Measurements from ENCODE around the gene ANTXR2.
"Not testable (repeated sequence)": the region's sequence is repeated elsewhere in the genome, so short reads cannot be mapped to it uniquely, and the experiment has no call there.

ANTXR2 gene

DNA sequence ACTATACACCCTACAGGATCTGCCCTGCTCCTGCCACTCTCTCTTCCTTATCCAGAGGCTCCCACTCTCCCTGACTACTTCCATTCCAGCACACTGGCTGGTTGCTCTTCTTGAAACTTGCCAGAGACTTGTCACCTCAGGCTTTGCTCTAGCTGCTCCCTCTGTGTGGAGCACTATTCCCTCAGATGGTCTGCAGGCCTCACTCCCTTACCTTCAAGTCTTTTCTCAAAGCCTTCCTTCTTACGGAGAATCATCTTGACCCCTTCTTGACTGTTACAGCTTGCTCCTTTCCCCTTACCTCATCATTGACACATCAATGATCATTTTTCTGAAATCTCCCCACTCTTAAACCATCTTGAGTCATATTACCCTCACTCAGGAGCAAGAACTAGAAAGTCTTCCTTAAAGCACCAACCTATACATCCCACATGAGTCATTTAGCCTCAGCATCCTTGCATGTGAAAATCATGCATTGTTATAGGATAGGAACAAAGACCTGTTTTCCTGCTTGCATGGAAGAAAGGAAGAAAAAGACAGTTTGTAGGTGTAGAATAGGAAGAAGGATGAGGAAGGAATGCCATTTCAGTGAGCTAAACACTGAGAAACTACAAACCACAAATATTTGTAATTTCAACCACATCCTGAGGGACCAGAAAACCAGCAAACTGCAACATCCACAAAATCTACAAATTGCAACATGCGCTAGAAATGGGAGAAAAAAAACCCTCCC is 55.7 kb downstream of the ANTXR2 start:
- DNase-seq (ENCODE audit: low spot score): peak; percentile 8

DNA sequence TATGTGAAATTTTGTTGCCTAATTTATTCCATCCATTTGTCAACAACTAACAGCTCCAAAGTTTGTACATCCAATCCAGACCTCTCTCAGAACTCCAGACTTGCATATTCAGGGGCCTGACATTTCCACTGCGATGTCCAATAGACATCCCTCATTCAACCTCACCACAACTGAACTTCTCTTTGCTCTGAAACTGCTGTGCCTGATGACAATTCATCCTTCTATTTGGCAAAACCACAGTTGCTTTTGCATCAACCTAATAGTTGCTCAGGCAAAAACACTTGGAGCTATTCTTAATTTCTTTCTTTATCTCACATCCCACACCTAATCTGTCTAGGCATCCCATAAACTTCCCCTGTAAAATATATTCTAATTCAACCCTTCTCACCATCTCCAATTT is 56.5 kb downstream of the ANTXR2 start:
- DNase-seq (ENCODE audit: low spot score): no peak

DNA sequence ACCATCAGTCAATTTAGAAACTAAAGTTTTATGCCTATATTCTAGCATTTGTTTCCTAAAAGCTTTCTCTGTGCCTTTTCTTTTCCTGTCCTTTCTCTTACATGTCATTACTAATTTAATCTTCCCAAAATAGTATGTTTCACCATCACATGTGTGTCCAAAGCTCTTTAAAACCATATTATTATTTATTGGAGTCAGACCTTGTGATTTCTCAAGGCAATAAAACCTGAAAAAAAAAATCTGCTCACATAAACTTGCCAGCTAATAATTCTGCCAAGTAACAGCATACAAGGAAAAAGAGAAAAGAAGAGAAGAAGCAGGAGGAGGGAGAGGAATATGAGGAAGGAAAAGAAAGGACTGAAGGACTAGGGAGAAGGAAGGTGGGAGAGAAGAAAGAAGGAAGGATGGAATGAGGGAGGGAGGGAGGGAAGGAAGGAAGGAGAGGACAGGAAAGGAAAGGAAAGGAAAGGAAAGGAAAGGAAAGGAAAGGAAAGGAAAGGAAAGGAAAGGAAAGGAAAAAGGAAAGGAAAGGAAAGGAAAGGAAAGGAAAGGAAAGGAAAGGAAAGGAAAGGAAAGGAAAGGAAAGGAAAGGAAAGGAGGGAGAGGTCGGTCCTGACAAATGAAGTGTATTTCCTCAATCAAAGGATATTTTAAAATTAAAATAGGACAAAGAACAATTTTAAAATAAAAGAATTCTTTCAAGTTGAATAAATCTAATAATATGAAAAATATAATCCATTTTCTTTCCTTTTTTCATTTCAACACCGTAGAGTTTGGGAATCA is 57.4 kb downstream of the ANTXR2 start:
- no peak for DNase-seq (ENCODE audit: low spot score)

DNA sequence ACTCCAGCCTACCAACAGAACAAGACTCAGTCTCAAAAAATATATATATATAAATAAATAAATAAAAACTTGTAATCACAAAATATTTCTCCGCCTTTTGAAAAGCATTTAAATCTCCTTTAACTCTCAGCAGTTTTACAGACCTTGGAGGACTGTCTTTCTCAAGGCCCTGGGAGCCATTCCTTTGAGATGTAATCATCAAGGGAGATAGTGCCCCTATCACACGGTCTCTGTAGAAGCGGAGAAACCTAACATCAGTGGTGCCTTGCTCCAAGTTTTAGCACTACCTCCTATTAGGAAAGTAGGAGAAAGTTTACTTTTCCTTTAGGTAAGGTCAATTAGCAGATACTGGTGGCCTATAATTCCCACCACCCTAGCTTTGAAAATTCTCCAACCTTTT is 58.5 kb downstream of the ANTXR2 start:
- DNase-seq (ENCODE audit: low spot score): no peak

DNA sequence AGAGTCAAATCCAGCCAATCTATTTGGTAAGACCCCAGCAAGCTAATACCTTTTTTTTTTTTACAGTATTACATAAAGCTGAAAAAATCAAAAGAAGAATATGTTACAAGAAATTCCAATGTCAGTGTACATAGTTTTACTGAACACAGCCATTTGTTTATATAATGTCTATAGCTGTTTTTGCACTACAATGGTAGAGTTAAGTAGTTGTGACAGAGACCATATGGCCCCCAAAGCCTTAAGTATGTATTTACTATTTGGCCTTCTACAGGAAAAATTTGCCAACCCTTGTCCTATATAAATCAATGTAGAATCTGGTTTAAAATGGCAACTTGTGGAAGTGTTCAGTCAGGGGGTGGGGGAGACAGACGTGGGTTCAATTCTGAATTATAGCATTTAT is 60.7 kb downstream of the ANTXR2 start:
- no peak for DNase-seq (ENCODE audit: low spot score)

DNA sequence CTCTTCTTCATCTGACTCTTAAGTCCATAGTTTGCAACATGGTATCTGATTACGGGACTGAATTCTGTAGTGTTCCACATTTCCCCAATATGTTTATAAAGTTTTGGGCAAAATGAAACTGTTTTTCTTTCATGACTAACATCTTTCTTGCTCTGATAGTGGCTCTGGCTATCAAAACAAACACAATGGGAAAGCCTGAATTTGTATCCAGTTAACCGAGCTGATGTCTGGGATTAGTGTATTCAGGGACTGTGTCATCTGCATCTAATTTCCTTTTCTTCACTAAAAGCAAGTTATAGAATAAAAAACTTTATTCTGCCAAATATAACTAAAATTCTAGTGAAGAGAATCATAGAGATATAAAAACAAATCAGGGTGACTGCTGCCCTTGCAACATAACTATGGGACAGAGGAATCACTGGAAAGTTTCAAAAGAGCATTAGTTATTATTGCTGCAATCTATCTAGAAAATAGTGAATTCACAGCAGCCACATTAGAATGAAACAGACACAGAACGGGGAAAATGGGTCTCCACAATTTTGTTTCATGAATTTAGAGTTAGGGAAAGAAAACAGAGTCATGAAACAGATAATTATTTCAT is 61.3 kb downstream of the ANTXR2 start:
- DNase-seq (ENCODE audit: low spot score): no peak

DNA sequence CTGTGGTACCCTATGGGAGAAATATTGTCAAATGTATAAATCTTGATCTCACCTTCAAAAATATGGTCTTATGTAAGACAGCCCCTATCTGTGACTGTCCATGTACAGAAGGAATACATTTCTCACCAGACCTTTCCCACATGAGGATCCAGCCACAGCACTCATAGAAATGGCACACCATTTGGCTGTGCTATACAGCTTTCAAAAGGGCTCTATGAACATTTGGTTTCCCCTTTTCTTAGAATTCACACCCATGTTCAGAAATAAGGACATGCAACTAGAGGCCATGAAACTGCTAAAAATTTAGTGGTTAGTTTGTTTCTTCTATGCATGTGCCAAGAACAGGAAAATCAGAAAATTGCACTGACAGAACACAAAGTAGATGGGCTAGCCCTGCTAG is 62.7 kb downstream of the ANTXR2 start:
- no peak for DNase-seq (ENCODE audit: low spot score)

DNA sequence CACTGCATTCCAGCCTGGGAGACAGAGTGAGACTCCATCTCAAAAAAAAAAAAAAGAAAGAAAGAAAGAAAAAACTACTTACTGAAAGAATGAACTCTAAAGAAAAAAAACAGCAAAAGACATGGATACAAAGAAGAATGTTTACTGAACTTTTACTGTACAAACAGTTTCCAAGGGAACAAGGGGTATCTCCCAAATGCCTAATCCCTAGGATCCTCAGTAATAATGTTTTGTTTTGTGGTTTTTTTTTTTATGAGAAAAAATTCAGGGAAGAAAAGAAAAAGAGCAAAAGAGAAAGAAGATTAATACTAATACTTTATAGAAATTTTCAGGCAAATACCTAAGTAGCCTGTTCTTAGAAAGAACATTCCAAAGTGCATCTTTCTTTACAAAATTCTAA is 63.2 kb downstream of the ANTXR2 start:
- DNase-seq (ENCODE audit: low spot score): no peak

DNA sequence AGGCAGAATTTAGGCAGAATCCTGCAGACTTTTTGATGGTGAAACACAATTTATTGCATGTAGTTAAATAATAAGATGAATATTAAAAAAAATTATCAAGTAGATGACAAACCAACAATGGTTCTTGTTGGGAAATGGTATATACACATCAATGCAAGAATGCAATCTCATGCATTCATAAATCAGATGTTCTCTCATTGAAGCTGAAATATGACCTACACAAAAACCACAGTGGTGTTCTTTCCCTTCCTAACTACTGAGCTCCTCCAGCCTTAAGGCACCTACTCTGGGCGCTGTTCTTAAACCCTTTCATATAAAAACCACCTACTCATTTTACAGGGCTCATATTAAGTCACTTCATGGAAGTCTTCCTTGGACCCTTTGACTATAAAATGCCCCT is 64.1 kb downstream of the ANTXR2 start:
- DNase-seq (ENCODE audit: low spot score): no peak

DNA sequence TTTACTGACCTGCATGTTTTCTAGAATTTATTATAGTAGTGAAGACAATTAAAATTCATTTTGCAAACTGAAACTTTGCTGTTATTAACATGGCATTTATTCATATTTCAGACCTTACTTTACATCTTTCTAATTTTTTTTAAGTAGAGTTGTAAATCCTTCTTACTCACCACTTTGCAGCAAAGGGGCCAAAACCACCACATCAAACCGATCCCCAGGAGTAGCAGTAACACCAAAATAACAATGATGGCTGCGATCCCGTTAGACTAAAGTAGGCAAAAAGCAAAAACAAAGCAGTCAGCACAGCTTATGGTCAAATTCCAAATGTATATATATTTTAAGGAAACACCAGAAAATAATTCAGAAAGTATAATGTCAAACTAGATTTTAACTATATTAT is 64.7 kb downstream of the ANTXR2 start:
- no peak for DNase-seq (ENCODE audit: low spot score)

DNA sequence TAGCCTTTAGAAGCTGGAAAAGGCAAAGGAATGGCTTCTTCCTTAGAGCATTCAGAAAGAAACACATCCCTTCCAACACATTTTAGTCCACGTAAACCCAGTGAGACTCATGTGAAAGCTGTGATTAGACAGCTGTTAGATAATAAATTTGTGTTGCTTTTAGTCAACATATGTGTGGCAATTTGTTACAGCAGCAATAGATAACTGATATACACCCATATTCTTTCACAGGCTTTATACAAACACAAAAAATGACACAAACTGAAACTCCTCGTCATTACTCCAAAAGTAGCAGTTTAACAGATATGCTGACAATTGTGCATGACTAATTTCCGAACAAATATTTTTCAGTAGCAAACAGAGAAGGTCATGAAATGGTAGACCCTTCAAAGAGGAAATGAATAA is 65.3 kb downstream of the ANTXR2 start:
- no peak for DNase-seq (ENCODE audit: low spot score)

DNA sequence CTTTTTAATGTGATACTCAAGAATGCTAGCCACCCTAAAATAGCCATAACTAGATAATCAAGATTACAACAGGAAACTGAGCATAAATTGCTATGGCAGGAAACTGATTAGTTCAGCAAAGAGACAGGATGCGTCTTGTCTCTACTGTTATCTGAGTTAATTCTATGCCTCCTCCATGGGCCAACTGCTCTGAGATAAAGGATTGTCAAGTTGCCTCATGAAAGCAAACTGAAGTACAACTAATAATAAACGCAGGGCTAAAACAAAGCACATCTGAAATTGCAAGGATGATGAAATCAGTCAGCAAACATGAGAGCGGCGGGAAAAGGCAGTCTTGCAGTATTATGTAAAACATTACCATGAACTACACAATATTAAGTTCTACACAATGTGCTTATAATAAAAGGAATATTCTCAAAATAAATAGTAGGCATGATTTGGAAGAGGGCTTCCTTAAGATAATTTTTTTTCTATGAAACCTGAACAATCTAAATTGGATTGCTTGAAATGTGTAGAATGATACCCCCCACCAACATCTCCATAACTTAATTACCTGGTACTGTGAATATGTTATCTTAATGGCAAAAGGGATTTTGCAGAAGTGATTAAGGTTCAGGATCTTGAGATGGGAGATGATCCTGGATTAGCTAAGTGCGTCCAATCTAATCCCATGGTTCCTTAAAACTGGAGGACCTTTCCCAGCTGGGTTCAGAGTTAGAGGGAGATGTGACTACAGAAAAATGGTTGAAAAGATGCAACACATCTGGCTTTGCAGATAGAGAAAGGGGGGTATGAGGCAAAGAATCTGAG is 65.9 kb downstream of the ANTXR2 start:
- no peak for DNase-seq (ENCODE audit: low spot score)

DNA sequence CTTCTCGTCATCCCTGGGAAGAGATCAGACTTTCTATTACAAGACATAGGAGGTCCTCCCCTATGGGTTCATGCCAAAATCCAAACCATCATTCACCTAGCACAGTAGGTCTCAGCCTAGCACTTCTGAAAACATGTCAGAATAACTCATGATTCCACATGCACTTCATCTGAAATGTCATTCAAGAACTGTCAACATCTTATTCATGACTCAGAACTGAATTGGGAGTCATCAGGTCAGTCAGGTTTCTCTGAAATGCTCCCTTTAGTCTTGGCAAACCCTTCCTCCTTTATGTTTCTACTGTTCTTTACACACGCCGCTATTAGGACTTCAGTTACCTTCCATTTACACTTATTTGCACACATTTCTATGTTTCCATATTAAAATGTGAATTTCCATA is 67.2 kb downstream of the ANTXR2 start:
- DNase-seq (ENCODE audit: low spot score): peak; percentile 45

DNA sequence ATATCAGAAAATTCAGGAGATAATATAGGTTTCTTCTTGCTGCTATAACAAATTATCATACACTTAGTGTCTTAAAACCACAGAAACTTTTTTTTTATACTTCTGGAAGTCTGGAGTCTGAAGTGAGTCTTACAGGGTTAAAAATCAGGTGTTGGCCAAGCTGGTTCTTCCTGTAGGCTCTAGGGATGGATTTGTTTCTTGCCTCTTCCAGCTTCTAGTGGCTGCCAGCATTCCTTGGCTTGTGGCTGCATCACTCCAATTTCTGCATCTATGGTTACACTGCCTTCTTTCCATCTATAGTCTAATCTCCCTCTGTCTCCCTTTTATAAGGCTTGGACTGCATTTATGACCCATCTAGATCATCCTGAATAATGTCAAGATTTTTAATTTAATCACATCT is 68.7 kb downstream of the ANTXR2 start:
- no peak for DNase-seq (ENCODE audit: low spot score)

DNA sequence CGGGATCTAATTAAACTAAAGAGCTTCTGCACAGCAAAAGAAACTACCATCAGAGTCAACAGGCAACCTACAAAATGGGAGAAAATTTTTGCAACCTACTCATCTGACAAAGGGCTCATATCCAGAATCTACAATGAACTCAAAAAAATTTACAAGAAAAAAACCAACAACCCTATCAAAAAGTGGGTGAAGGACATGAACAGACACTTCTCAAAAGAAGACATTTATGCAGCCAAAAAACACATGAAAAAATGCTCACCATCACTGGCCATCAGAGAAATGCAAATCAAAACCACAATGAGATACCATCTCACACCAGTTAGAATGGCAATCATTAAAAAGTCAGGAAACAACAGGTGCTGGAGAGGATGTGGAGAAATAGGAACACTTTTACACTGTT is 70.5 kb downstream of the ANTXR2 start:
- not testable (repeated sequence) for DNase-seq (ENCODE audit: low spot score)

DNA sequence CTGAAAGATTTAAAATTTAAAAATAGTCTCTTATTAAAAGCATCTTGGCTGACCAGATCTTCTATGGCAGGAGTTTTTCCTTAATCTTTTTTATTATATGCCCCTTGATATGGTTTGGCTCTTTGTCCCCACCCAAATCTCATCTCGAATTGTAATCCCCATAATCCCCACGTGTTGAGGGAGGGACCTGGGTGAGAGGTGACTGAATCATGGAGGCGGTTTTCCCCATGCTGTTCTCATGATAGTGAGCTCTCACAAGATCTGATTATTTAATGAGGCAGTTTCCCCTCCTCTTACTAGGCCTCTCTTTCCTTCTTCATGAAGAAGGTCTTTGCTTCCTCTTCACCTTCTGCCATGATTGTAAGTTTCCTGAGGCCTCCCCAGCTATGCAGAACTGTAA is 74.0 kb downstream of the ANTXR2 start:
- DNase-seq (ENCODE audit: low spot score): not testable (repeated sequence)

DNA sequence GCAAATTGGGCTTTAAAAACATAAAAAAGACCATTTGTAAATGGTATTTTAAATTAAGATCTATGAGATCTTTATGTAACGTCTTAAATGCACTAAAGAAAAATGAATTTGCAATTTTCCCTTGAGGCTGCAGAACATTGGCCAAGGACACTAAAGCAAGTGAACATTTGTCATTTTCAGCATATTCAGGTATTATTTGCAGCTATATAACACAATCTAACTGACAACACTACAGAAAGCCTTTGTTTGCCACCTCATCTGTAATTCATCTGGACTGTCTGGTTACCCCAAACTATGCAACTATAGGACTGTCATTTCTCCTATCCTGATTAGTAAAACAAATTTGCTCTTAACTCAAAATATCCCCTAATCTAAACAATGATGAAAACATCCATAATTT is 74.8 kb downstream of the ANTXR2 start:
- DNase-seq (ENCODE audit: low spot score): no peak

DNA sequence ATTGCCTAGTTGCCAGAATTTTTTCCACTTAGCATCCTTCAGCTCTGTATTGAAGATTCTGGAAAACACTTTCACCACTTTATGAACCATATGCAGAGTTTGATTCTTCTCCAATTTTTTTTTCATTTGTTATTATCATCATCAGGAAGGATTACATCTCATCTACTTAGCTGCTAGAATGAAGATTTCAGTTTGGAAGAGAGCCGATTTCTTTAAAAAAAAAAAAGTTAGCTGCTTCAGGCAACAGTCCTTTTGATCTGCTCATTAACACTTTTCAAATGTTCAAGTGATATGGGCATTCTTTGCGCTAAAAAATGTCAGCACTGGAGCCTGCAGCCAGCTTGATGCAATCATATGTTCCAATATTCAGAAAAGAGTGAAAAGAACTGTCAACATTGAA is 76.2 kb downstream of the ANTXR2 start:
- no peak for DNase-seq (ENCODE audit: low spot score)

DNA sequence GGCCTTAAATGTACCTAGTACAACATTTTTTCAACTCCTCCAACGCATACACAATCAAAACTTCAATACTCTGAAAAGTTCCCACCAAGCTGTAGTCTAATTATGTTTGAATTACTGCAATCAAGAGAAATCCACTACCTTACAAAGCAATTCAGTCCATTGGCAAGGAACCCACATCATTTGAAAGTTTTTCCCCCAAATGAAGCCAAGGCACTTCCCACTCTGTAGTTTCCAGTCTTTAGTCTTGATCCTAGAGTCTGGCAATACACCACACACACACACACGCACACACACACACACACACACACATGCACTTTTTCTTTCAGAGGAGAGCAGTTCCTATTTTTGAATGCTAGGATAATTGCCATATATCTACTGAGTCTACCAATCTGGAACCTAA is 79.6 kb downstream of the ANTXR2 start:
- no peak for DNase-seq (ENCODE audit: low spot score)

DNA sequence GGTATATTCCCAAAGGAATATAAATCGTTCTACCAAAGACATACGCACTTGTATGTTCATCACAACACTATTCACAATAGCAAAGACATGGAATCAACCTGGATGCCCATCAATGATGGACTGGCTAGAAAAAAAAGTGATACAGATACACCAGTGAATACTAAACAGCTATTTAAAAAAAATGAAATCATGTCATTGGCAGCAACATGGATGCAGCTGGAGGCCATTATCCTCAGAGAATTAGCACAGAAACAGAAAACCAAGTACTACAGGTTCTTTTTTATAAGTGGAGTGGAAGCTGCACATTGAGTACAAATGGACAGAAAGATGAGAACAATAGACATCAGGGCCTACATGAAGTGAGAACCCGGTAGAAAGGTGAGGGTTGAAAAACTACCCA is 81.4 kb downstream of the ANTXR2 start:
- DNase-seq (ENCODE audit: low spot score): no peak

DNA sequence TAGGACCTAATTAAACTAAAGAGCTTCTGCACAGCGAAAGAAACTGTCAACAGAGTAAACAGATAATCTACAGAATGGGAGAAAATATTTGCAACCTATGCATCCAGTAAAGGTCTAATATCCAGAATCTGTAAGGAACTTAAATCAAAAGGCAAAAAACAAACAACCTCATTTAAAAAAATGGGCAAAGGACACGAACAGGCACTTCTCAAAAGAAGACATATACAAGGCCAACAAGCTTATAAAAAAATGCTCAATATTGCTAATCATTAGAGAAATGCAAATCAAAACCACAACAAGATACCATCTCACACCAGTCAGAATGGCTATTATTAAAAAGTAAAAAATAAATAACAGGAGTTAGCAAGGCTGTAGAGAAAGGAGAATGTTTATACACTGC is 81.9 kb downstream of the ANTXR2 start:
- not testable (repeated sequence) for DNase-seq (ENCODE audit: low spot score)

DNA sequence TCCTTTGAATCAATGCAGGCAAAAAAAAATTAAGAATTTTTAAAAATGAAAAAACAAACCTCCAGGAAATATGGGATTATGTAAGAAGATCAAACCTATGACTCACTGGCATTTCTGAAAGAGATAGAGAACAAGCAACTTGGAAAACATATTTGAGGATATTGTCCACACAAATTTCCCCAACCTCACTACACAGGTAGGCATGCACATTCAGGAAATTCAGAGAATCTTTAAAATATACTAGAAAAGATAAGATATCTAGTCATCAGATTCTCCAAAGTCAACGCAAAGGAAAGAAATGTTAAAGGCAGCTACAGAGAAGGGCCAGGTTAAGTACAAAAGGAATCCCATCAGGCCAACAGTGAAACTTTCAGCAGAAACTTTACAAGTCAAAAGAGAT is 85.6 kb downstream of the ANTXR2 start:
- DNase-seq (ENCODE audit: low spot score): no peak

DNA sequence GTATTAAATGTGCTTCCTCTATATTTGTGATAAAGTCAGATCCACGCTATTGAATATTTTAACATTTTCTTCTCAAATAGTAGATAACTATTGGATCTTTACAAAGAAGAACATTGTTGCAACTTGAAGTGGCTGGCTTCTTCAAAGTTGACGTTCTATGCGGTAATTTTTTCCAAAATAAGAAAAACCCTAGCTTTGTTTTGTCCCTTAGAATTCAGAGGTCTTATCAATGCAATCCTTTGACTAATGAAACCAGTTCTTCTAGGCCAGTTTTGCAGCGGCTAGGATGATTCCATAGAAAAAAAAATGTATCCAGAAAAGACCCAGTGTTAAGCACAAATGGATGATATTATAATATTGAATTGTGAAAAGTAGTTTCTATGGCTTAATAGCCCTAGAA is 89.6 kb downstream of the ANTXR2 start:
- DNase-seq (ENCODE audit: low spot score): peak; percentile 84

Measured in COLO829 (cell line).